ENCODE data around the gene TMEM145.

The TMEM145 gene

GRCh38 chr19:42285541-42285941 lies 27.6 kb upstream of the TMEM145 start:
- Histone ChIP-seq H3K27ac (ENCODE audit: low read length, poor library complexity, severe bottlenecking) (no peak overlapping the region), H3K14ac (ENCODE audit: low read length in 2 of 2) (peak overlapping the region in 1 of 2 experiments; percentile 20), H3K4me1 (ENCODE audit: control insufficient read depth, insufficient read depth, low read depth, low read length) (peaks cover 45% of the 10 kb centered on the region), H4K91ac (ENCODE audit: low read length) (peak overlapping the region; percentile 45), H2BK120ac (ENCODE audit: low read depth, low read length) (no peak overlapping the region), H2AFZ (ENCODE audit: low read depth, low read length) (no peak overlapping the region), H2BK15ac (ENCODE audit: low read depth, poor library complexity, severe bottlenecking) (no peak overlapping the region), H3K9me3 (ENCODE audit: control insufficient read depth, low read length) (no peaks in the 10 kb centered on the region), H3K9ac (ENCODE audit: low read length) (peak overlapping the region; percentile 90), H2AK5ac (ENCODE audit: low read length, severe bottlenecking) (peak overlapping the region; percentile 40), H2BK5ac (ENCODE audit: low read depth, low read length, poor library complexity, severe bottlenecking) (no peak overlapping the region), H3K23ac (ENCODE audit: low read length in 2 of 2) (no peak overlapping the region), H3K4ac (ENCODE audit: low read depth in 1 of 2, low read length in 2 of 2) (peak overlapping the region; percentile 18 to 99), H3K18ac (ENCODE audit: low read depth in 1 of 2, low read length in 2 of 2) (no peak overlapping the region), H3K4me3 (ENCODE audit: insufficient read depth in 1 of 2, low read depth in 1 of 2, low read length in 2 of 2) (peak overlapping the region in 1 of 2 experiments; percentile 93), H3K36me3 (ENCODE audit: control insufficient read depth in 1 of 2, insufficient read depth in 2 of 2, low read depth in 1 of 2, low read length in 2 of 2) (peaks cover 40 to 49% of the 10 kb centered on the region in 2 experiments), H2BK12ac (ENCODE audit: low read length in 2 of 2) (no peak overlapping the region), H3K4me2 (ENCODE audit: low read length, poor library complexity, severe bottlenecking) (peak overlapping the region; percentile 35), H3K79me1 (replicated peaks; ENCODE audit: low read length, poor library complexity, severe bottlenecking) (peaks cover 32% of the 10 kb centered on the region), H4K8ac (ENCODE audit: low read length) (no peak overlapping the region), H3K27me3 (ENCODE audit: control insufficient read depth in 1 of 2, insufficient read depth in 1 of 2, low read length in 2 of 2) (no peaks in the 10 kb centered on the region)
- DNase-seq: no peak
- 50% methylated on average over 4 of the region's 5 CpGs for WGBS

GRCh38 chr19:42285988-42286348 lies 27.1 kb upstream of the TMEM145 start:
- peaks cover 37% of the 10 kb centered on the region for H3K79me1 ChIP-seq (replicated peaks; ENCODE audit: low read length, poor library complexity, severe bottlenecking)
- no peak overlapping the region for H2BK5ac ChIP-seq (ENCODE audit: low read depth, low read length, poor library complexity, severe bottlenecking)
- peak overlapping the region in 1 of 2 experiments; percentile 84 for H3K14ac ChIP-seq (ENCODE audit: low read length in 2 of 2)
- H4K8ac ChIP-seq (ENCODE audit: low read length): no peak overlapping the region
- no peaks in the 10 kb centered on the region for H3K27me3 ChIP-seq (ENCODE audit: control insufficient read depth in 1 of 2, insufficient read depth in 1 of 2, low read length in 2 of 2)
- H2AK5ac ChIP-seq (ENCODE audit: low read length, severe bottlenecking): peak overlapping the region; percentile 40
- no peak for DNase-seq
- H2BK120ac ChIP-seq (ENCODE audit: low read depth, low read length): no peak overlapping the region
- peak overlapping the region; percentile 19 to 93 for H3K4me3 ChIP-seq (ENCODE audit: insufficient read depth in 1 of 2, low read depth in 1 of 2, low read length in 2 of 2)
- no peak overlapping the region for H2AFZ ChIP-seq (ENCODE audit: low read depth, low read length)
- H3K18ac ChIP-seq (ENCODE audit: low read depth in 1 of 2, low read length in 2 of 2): peak overlapping the region in 1 of 2 experiments; percentile 44
- peaks cover 44 to 53% of the 10 kb centered on the region in 2 experiments for H3K36me3 ChIP-seq (ENCODE audit: control insufficient read depth in 1 of 2, insufficient read depth in 2 of 2, low read depth in 1 of 2, low read length in 2 of 2)
- peaks cover 48% of the 10 kb centered on the region for H3K4me1 ChIP-seq (ENCODE audit: control insufficient read depth, insufficient read depth, low read depth, low read length)
- peak overlapping the region in 1 of 2 experiments; percentile 19 for H3K4ac ChIP-seq (ENCODE audit: low read depth in 1 of 2, low read length in 2 of 2)
- WGBS: 94% methylated on average over 6 of the region's 6 CpGs
- H3K9me3 ChIP-seq (ENCODE audit: control insufficient read depth, low read length): no peaks in the 10 kb centered on the region
- no peak overlapping the region for H2BK15ac ChIP-seq (ENCODE audit: low read depth, poor library complexity, severe bottlenecking)
- H3K4me2 ChIP-seq (ENCODE audit: low read length, poor library complexity, severe bottlenecking): no peak overlapping the region
- no peak overlapping the region for H3K27ac ChIP-seq (ENCODE audit: low read length, poor library complexity, severe bottlenecking)
- H3K9ac ChIP-seq (ENCODE audit: low read length): peak overlapping the region; percentile 90
- no peak overlapping the region for H3K23ac ChIP-seq (ENCODE audit: low read length in 2 of 2)
- H2BK12ac ChIP-seq (ENCODE audit: low read length in 2 of 2): peak overlapping the region in 1 of 2 experiments; percentile 23
- peak overlapping the region; percentile 18 for H4K91ac ChIP-seq (ENCODE audit: low read length)

- Histone ChIP-seq H2BK12ac (ENCODE audit: low read length in 2 of 2) (peak overlapping the region in 1 of 2 experiments; percentile 23), H2BK5ac (ENCODE audit: low read depth, low read length, poor library complexity, severe bottlenecking) (no peak overlapping the region), H2AK5ac (ENCODE audit: low read length, severe bottlenecking) (no peak overlapping the region), H3K4me1 (ENCODE audit: control insufficient read depth, insufficient read depth, low read depth, low read length) (peaks cover 49% of the 10 kb centered on the region), H3K4ac (ENCODE audit: low read depth in 1 of 2, low read length in 2 of 2) (peak overlapping the region in 1 of 2 experiments; percentile 19), H3K9me3 (ENCODE audit: control insufficient read depth, low read length) (no peaks in the 10 kb centered on the region), H2BK15ac (ENCODE audit: low read depth, poor library complexity, severe bottlenecking) (no peak overlapping the region), H2AFZ (ENCODE audit: low read depth, low read length) (no peak overlapping the region), H4K91ac (ENCODE audit: low read length) (peak overlapping the region; percentile 18), H3K27me3 (ENCODE audit: control insufficient read depth in 1 of 2, insufficient read depth in 1 of 2, low read length in 2 of 2) (no peaks in the 10 kb centered on the region), H3K4me3 (ENCODE audit: insufficient read depth in 1 of 2, low read depth in 1 of 2, low read length in 2 of 2) (peak overlapping the region; percentile 19 to 93), H3K4me2 (ENCODE audit: low read length, poor library complexity, severe bottlenecking) (no peak overlapping the region), H3K23ac (ENCODE audit: low read length in 2 of 2) (no peak overlapping the region), H3K14ac (ENCODE audit: low read length in 2 of 2) (peak overlapping the region in 1 of 2 experiments; percentile 84), H2BK120ac (ENCODE audit: low read depth, low read length) (no peak overlapping the region), H3K36me3 (ENCODE audit: control insufficient read depth in 1 of 2, insufficient read depth in 2 of 2, low read depth in 1 of 2, low read length in 2 of 2) (peaks cover 49 to 58% of the 10 kb centered on the region in 2 experiments), H4K8ac (ENCODE audit: low read length) (no peak overlapping the region), H3K27ac (ENCODE audit: low read length, poor library complexity, severe bottlenecking) (no peak overlapping the region), H3K79me1 (replicated peaks; ENCODE audit: low read length, poor library complexity, severe bottlenecking) (peaks cover 42% of the 10 kb centered on the region), H3K18ac (ENCODE audit: low read depth in 1 of 2, low read length in 2 of 2) (peak overlapping the region in 1 of 2 experiments; percentile 44), H3K9ac (ENCODE audit: low read length) (peak overlapping the region; percentile 90)
- no peak for DNase-seq
- WGBS: 79% methylated on average over 9 of the region's 13 CpGs
Observed at GRCh38 chr19:42286349-42287016, 26.6 kb upstream of the TMEM145 start.

- WGBS: 97% methylated on average over 29 of the region's 30 CpGs
- DNase-seq: no peak
Observed at GRCh38 chr19:42287017-42287826, 25.9 kb upstream of the TMEM145 start.

More at GRCh38 chr19:42287017-42287826, 25.9 kb upstream of the TMEM145 start:
- Histone ChIP-seq H4K8ac (ENCODE audit: low read length) (no peak overlapping the region), H3K27me3 (ENCODE audit: control insufficient read depth in 1 of 2, insufficient read depth in 1 of 2, low read length in 2 of 2) (no peaks in the 10 kb centered on the region), H4K91ac (ENCODE audit: low read length) (no peak overlapping the region), H3K27ac (ENCODE audit: low read length, poor library complexity, severe bottlenecking) (no peak overlapping the region), H3K4me1 (ENCODE audit: control insufficient read depth, insufficient read depth, low read depth, low read length) (peaks cover 42% of the 10 kb centered on the region), H3K4me2 (ENCODE audit: low read length, poor library complexity, severe bottlenecking) (no peak overlapping the region), H2BK15ac (ENCODE audit: low read depth, poor library complexity, severe bottlenecking) (no peak overlapping the region), H3K79me1 (replicated peaks; ENCODE audit: low read length, poor library complexity, severe bottlenecking) (peaks cover 49% of the 10 kb centered on the region), H3K9me3 (ENCODE audit: control insufficient read depth, low read length) (no peaks in the 10 kb centered on the region), H2BK12ac (ENCODE audit: low read length in 2 of 2) (no peak overlapping the region), H3K36me3 (ENCODE audit: control insufficient read depth in 1 of 2, insufficient read depth in 2 of 2, low read depth in 1 of 2, low read length in 2 of 2) (peaks cover 56 to 66% of the 10 kb centered on the region in 2 experiments), H3K23ac (ENCODE audit: low read length in 2 of 2) (no peak overlapping the region), H3K14ac (ENCODE audit: low read length in 2 of 2) (no peak overlapping the region), H3K18ac (ENCODE audit: low read depth in 1 of 2, low read length in 2 of 2) (no peak overlapping the region), H2BK5ac (ENCODE audit: low read depth, low read length, poor library complexity, severe bottlenecking) (no peak overlapping the region), H3K9ac (ENCODE audit: low read length) (no peak overlapping the region), H3K4ac (ENCODE audit: low read depth in 1 of 2, low read length in 2 of 2) (no peak overlapping the region), H2BK120ac (ENCODE audit: low read depth, low read length) (no peak overlapping the region), H3K4me3 (ENCODE audit: insufficient read depth in 1 of 2, low read depth in 1 of 2, low read length in 2 of 2) (no peak overlapping the region), H2AFZ (ENCODE audit: low read depth, low read length) (no peak overlapping the region), H2AK5ac (ENCODE audit: low read length, severe bottlenecking) (no peak overlapping the region)
